ENCODE data around the gene IRF1. TPM values are rescaled to one million over a fixed set of nuclear protein-coding genes. Genes with fewer than 3 reads are reported as not detected.

The IRF1 gene
- total and polyA plus RNA-seq, 4 donors: 9.5 to 42.6 (median 24.7) TPM

GRCh38 chr5:132493821-132494220 lies 3.2 kb upstream of the IRF1 start:
- TF ChIP-seq FOXA2 (IDR thresholded peaks at IDR 0.05): no peak
- no peak for TF ChIP-seq REST (IDR thresholded peaks at IDR 0.05)
- TF ChIP-seq YY1 (IDR thresholded peaks at IDR 0.05): no peak
- Histone ChIP-seq H3K4me1 (ENCODE audit: control insufficient read depth in 4 of 4, insufficient read depth in 4 of 4, low read length in 3 of 4) (peaks cover 10 to 60% (median 47%) of the 10 kb centered on the region in 4 donors), H3K9me3 (ENCODE audit: control insufficient read depth in 4 of 4, low read length in 3 of 4) (no peaks in the 10 kb centered on the region), H3K4me3 (ENCODE audit: low read depth in 1 of 3, low read length in 3 of 3) (no peak overlapping the region), H3K27me3 (ENCODE audit: control insufficient read depth in 4 of 4, insufficient read depth in 4 of 4, low read length in 3 of 4) (no peaks in the 10 kb centered on the region), H3K27ac (ENCODE audit: low read depth in 1 of 2, low read length in 2 of 2) (peak overlapping the region; percentile 10 to 96), H3K9ac (ENCODE audit: low read depth in 1 of 2, low read length in 2 of 2) (no peak overlapping the region), H3K36me3 (ENCODE audit: control insufficient read depth in 4 of 4, insufficient read depth in 3 of 4, low read depth in 1 of 4, low read length in 3 of 4) (peaks cover 0 to 4% (median 3%) of the 10 kb centered on the region in 4 donors)
- 97% methylated on average over 2 of the region's 2 CpGs for WGBS
- no peak for DNase-seq (ENCODE audit: low spot score)

- no peaks in the 10 kb centered on the region for H3K27me3 ChIP-seq (ENCODE audit: control insufficient read depth in 4 of 4, insufficient read depth in 4 of 4, low read length in 3 of 4)
- DNase-seq (ENCODE audit: low spot score): peak; percentile 17
- H3K9me3 ChIP-seq (ENCODE audit: control insufficient read depth in 4 of 4, low read length in 3 of 4): no peaks in the 10 kb centered on the region
- peaks cover 8 to 60% (median 47%) of the 10 kb centered on the region in 4 donors for H3K4me1 ChIP-seq (ENCODE audit: control insufficient read depth in 4 of 4, insufficient read depth in 4 of 4, low read length in 3 of 4)
- WGBS: 95% methylated on average over 4 of the region's 4 CpGs
- H3K27ac ChIP-seq (ENCODE audit: low read depth in 1 of 2, low read length in 2 of 2): peak overlapping the region in 1 of 2 donors; percentile 10
- peaks cover 0 to 6% (median 5%) of the 10 kb centered on the region in 4 donors for H3K36me3 ChIP-seq (ENCODE audit: control insufficient read depth in 4 of 4, insufficient read depth in 3 of 4, low read depth in 1 of 4, low read length in 3 of 4)
- no peak overlapping the region for H3K4me3 ChIP-seq (ENCODE audit: low read depth in 1 of 3, low read length in 3 of 3)
- TF ChIP-seq MAX (IDR thresholded peaks at IDR 0.05): no peak
- TF ChIP-seq JUND (IDR thresholded peaks at IDR 0.05): no peak
- TF ChIP-seq YY1 (IDR thresholded peaks at IDR 0.05): no peak
- TF ChIP-seq RXRA (IDR thresholded peaks at IDR 0.05): no peak
- no peak for TF ChIP-seq HNF4G (IDR thresholded peaks at IDR 0.05)
- TF ChIP-seq FOXA2 (IDR thresholded peaks at IDR 0.05): no peak
- TF ChIP-seq SP1 (IDR thresholded peaks at IDR 0.05): no peak
- TF ChIP-seq GABPA (IDR thresholded peaks at IDR 0.05 in 1 of 2, conservative IDR thresholded peaks at IDR 0.05 in 1 of 2): no peak
- TF ChIP-seq ATF3 (IDR thresholded peaks at IDR 0.05): no peak
- H3K9ac ChIP-seq (ENCODE audit: low read depth in 1 of 2, low read length in 2 of 2): no peak overlapping the region
These were observed 2.7 kb upstream of the IRF1 start for GRCh38 chr5:132493241-132493640.

GRCh38 chr5:132492386-132493125 lies 2.0 kb upstream of the IRF1 start:
- no peak for TF ChIP-seq HNF4A (conservative IDR thresholded peaks at IDR 0.05)
- TF ChIP-seq RXRA (IDR thresholded peaks at IDR 0.05): no peak
- TF ChIP-seq JUND (IDR thresholded peaks at IDR 0.05): no peak
- TF ChIP-seq ATF3 (IDR thresholded peaks at IDR 0.05): no peak
- no peak for TF ChIP-seq ZBTB33 (IDR thresholded peaks at IDR 0.05)
- no peak for TF ChIP-seq EGR1 (IDR thresholded peaks at IDR 0.05; ENCODE audit: low read depth in 2 of 2)
- TF ChIP-seq NR2F2 (IDR thresholded peaks at IDR 0.05): no peak
- no peak for TF ChIP-seq FOXA1 (IDR thresholded peaks at IDR 0.05)
- no peak for TF ChIP-seq GABPA (IDR thresholded peaks at IDR 0.05 in 1 of 2, conservative IDR thresholded peaks at IDR 0.05 in 1 of 2)
- no peak for TF ChIP-seq REST (IDR thresholded peaks at IDR 0.05)
- Histone ChIP-seq H3K4me1 (ENCODE audit: control insufficient read depth in 4 of 4, insufficient read depth in 4 of 4, low read length in 3 of 4) (peaks cover 5 to 60% (median 47%) of the 10 kb centered on the region in 4 donors), H3K27me3 (ENCODE audit: control insufficient read depth in 4 of 4, insufficient read depth in 4 of 4, low read length in 3 of 4) (no peaks in the 10 kb centered on the region), H3K27ac (ENCODE audit: low read depth in 1 of 2, low read length in 2 of 2) (no peak overlapping the region), H3K9me3 (ENCODE audit: control insufficient read depth in 4 of 4, low read length in 3 of 4) (no peaks in the 10 kb centered on the region), H3K9ac (ENCODE audit: low read depth in 1 of 2, low read length in 2 of 2) (no peak overlapping the region), H3K4me3 (ENCODE audit: low read depth in 1 of 3, low read length in 3 of 3) (no peak overlapping the region), H3K36me3 (ENCODE audit: control insufficient read depth in 4 of 4, insufficient read depth in 3 of 4, low read depth in 1 of 4, low read length in 3 of 4) (peaks cover 0 to 13% (median 8%) of the 10 kb centered on the region in 4 donors)
- no peak for DNase-seq (ENCODE audit: low spot score)
- WGBS: 84% methylated on average over 3 of the region's 3 CpGs

All from liver (tissue), 9 donors.